IMR-90 (cell line): ENCODE data around the gene RHOB. TPM values are rescaled to one million over a fixed set of nuclear protein-coding genes. Genes with fewer than 3 reads are reported as not detected.

Experiments used
- ATAC-seq: fragments of 200-7000 bp; cut with Tn5 transposase; 2 replicates; pipeline ENCODE4 v1.9.1; 2020; ENCODE audit warnings: low read depth, mild to moderate bottlenecking, moderate library complexity
- BruUV-seq: library from RNA; stranded (reverse); fragments of 400-500 nt; replicated peaks from 2 replicates; lab custom pipeline; 2021; lab: Mats Ljungman, UMichigan
- CTCF ChIA-PET: fragments of 300-600 bp; formaldehyde crosslinking; extraction: SDS; loops from one replicate; lab custom pipeline; 2021; ENCODE audit warnings: antibody characterized with exemption; lab: Yijun Ruan, JAX
- POLR2A ChIA-PET: fragments of 300-600 bp; sonication (Branson Sonifier 250); formaldehyde crosslinking; loops from one replicate; lab custom pipeline; 2022; ENCODE audit warnings: antibody characterized with exemption; ENCODE audit not compliant: unreplicated experiment; lab: Charles Lee
- DNase-seq: peaks from one replicate; pipeline ENCODE4 v3.0.0; 2013
- H2AFZ ChIP-seq: replicated peaks from 2 replicates; pipeline ENCODE3; 2013; ENCODE audit warnings: low read length, mild to moderate bottlenecking; ENCODE audit not compliant: poor library complexity
- H2AK5ac ChIP-seq: 2 replicates; pipeline ENCODE4 v1.6.1; 2013; ENCODE audit warnings: low read depth, low read length, inconsistent platforms
- H2AK9ac ChIP-seq: replicated peaks from 2 replicates; pipeline ENCODE3; 2013; ENCODE audit warnings: mild to moderate bottlenecking, low read depth, low read length, moderate library complexity; ENCODE audit not compliant: poor library complexity
- H2BK120ac ChIP-seq: 2 replicates; pipeline ENCODE4 v1.6.1; 2013; ENCODE audit warnings: low read depth, low read length, inconsistent platforms
- H2BK15ac ChIP-seq: 3 replicates; pipeline ENCODE4 v1.6.1; 2013; ENCODE audit warnings: low read depth, low read length, inconsistent platforms
- H2BK20ac ChIP-seq: 2 replicates; pipeline ENCODE4 v1.6.1; 2013; ENCODE audit warnings: low read depth, mild to moderate bottlenecking, inconsistent platforms, low read length, moderate library complexity
- H2BK5ac ChIP-seq: 2 replicates; pipeline ENCODE4 v1.6.1; 2013; ENCODE audit warnings: mild to moderate bottlenecking, low read depth, low read length, inconsistent platforms; ENCODE audit not compliant: poor library complexity, severe bottlenecking
- H3K14ac ChIP-seq: replicated peaks from 2 replicates; pipeline ENCODE4 v1.6.1; 2013; ENCODE audit warnings: low read depth, low read length, inconsistent platforms
- H3K18ac ChIP-seq: 2 replicates; pipeline ENCODE4 v1.6.1; 2013; ENCODE audit warnings: low read depth, low read length, control low read depth
- H3K23ac ChIP-seq: 2 replicates; pipeline ENCODE4 v1.6.1; 2013; ENCODE audit warnings: low read depth, low read length, inconsistent platforms
- H3K27ac ChIP-seq: 2 replicates; pipeline ENCODE4 v1.5.1; 2013; ENCODE audit warnings: mild to moderate bottlenecking, control low read depth, low read length; ENCODE audit not compliant: insufficient read depth
- H3K27me3 ChIP-seq: 2 replicates; pipeline ENCODE4 v1.6.1; 2013; ENCODE audit warnings: low read length; ENCODE audit not compliant: control insufficient read depth, insufficient read depth
- H3K36me3 ChIP-seq: 2 replicates; pipeline ENCODE4 v1.6.1; 2013; ENCODE audit warnings: low read length, mixed read lengths; ENCODE audit not compliant: control insufficient read depth, insufficient read depth
- H3K4ac ChIP-seq: 2 replicates; pipeline ENCODE4 v1.6.1; 2013; ENCODE audit warnings: low read depth, low read length, inconsistent platforms
- H3K4me1 ChIP-seq: 2 replicates; pipeline ENCODE4 v1.6.1; 2013; ENCODE audit warnings: low read length, mixed read lengths; ENCODE audit not compliant: control insufficient read depth, insufficient read depth
- H3K4me2 ChIP-seq: 2 replicates; pipeline ENCODE4 v1.6.1; 2013; ENCODE audit warnings: low read depth, mild to moderate bottlenecking, control low read depth, low read length, moderate library complexity
- H3K4me3 ChIP-seq: 2 replicates; pipeline ENCODE4 v1.5.1; 2013; ENCODE audit warnings: low read depth, mild to moderate bottlenecking, control low read depth, low read length, moderate library complexity; ENCODE audit not compliant: insufficient read depth
- H3K56ac ChIP-seq: 2 replicates; pipeline ENCODE4 v1.6.1; 2013; ENCODE audit warnings: low read length, inconsistent platforms; ENCODE audit not compliant: insufficient read depth; ENCODE audit errors: extremely low read depth
- H3K79me1 ChIP-seq, 2 experiments: 2 replicates each; pipeline ENCODE4 v1.6.1; 2013; ENCODE audit warnings: low read length in 2 of 2, inconsistent platforms in 1 of 2, low read depth in 1 of 2
- H3K9ac ChIP-seq: 2 replicates; pipeline ENCODE4 v1.6.1; 2013; ENCODE audit warnings: low read depth, low read length, control low read depth
- H3K9me1 ChIP-seq: 2 replicates; pipeline ENCODE4 v1.6.1; 2013; ENCODE audit warnings: low read length, inconsistent platforms; ENCODE audit not compliant: insufficient read depth
- H3K9me3 ChIP-seq: 2 replicates; pipeline ENCODE4 v1.6.1; 2013; ENCODE audit warnings: low read length; ENCODE audit not compliant: control insufficient read depth, insufficient read depth
- H4K20me1 ChIP-seq: 2 replicates; pipeline ENCODE4 v1.6.1; 2013; ENCODE audit warnings: low read length, inconsistent platforms; ENCODE audit not compliant: insufficient read depth
- H4K5ac ChIP-seq: 2 replicates; pipeline ENCODE4 v1.6.1; 2013; ENCODE audit warnings: mild to moderate bottlenecking, low read depth, low read length, control low read depth
- H4K8ac ChIP-seq, 2 experiments: 2 replicates each; pipeline ENCODE4 v1.6.1; 2013; ENCODE audit warnings: low read depth in 2 of 2, low read length in 2 of 2, control low read depth in 1 of 2, inconsistent platforms in 1 of 2
- H4K91ac ChIP-seq: 2 replicates; pipeline ENCODE4 v1.6.1; 2013; ENCODE audit warnings: low read depth, low read length, inconsistent platforms; ENCODE audit not compliant: insufficient read depth
- BHLHE40 ChIP-seq: fragments of 150-350 bp; IDR thresholded peaks from 2 replicates; pipeline ENCODE4 v1.6.1; 2016; ENCODE audit warnings: mild to moderate bottlenecking, low read depth, low read length
- CEBPB ChIP-seq: IDR thresholded peaks from 2 replicates; pipeline ENCODE4 v1.6.1; 2012; ENCODE audit warnings: low read depth, low read length, improper control_type of control experiment
- FOS ChIP-seq: fragments of 150-350 bp; IDR thresholded peaks from 2 replicates; pipeline ENCODE4 v1.6.1; 2016; ENCODE audit warnings: low read depth, low read length
- MXI1 ChIP-seq: IDR thresholded peaks from 2 replicates; pipeline ENCODE4 v1.6.1; 2012; ENCODE audit warnings: low read depth, mild to moderate bottlenecking, low read length, moderate library complexity, borderline replicate concordance
- NFE2L2 ChIP-seq: fragments of 150-350 bp; IDR thresholded peaks from 2 replicates; pipeline ENCODE4 v1.6.1; 2016; ENCODE audit warnings: low read depth, mild to moderate bottlenecking, low read length
- RAD21 ChIP-seq: IDR thresholded peaks from 2 replicates; pipeline ENCODE4 v1.6.1; 2012; ENCODE audit warnings: low read length, improper control_type of control experiment
- RCOR1 ChIP-seq: IDR thresholded peaks from 2 replicates; pipeline ENCODE4 v1.6.1; 2012; ENCODE audit warnings: mild to moderate bottlenecking, low read length, improper control_type of control experiment; ENCODE audit not compliant: insufficient replicate concordance
- RFX5 ChIP-seq: IDR thresholded peaks from 2 replicates; pipeline ENCODE4 v1.8.0; 2012; ENCODE audit warnings: low read depth, mild to moderate bottlenecking, low read length, moderate library complexity
- SMC3 ChIP-seq: fragments of 150-350 bp; IDR thresholded peaks from 2 replicates; pipeline ENCODE4 v1.6.1; 2016; ENCODE audit warnings: low read depth, mild to moderate bottlenecking, antibody characterized with exemption, low read length, moderate library complexity
- WGBS, 2 experiments: methylation state at CpG; one replicate each; pipeline versions ENCODE4 v1.1.5 to v1.1.7; 2013; ENCODE audit warnings: missing lambda C conversion rate in 2 of 2; ENCODE audit not compliant: insufficient read length in 1 of 2; ENCODE audit errors: extremely low coverage in 2 of 2; 5-methylcytosine and 5-hydroxymethylcytosine counted together
- dilution Hi-C: fragments of 300-500 bp; cut with HindIII; formaldehyde crosslinking; loops from one replicate; pipeline ENCODE4 v1.14.3; 2018; ENCODE audit warnings: low sequenced_read_pairs; ENCODE audit not compliant: unreplicated experiment
- in situ Hi-C: fragments of 300-500 bp; cut with MboI; formaldehyde crosslinking; loops from 3 replicates; pipeline ENCODE4 v1.14.3; 2019; ENCODE audit warnings: low sequenced_read_pairs, inconsistent platforms, mixed read lengths
- intact Hi-C: fragments of 100-400 bp; cut with micrococcal nuclease; formaldehyde crosslinking; loops from 2 replicates; pipeline ENCODE4 v1.10.0; 2022
- polyA plus RNA-seq, 3 experiments: library from polyadenylated mRNA; depleted of rRNA; stranded (reverse); fragments of >200 nt; gene quantifications; 2 replicates each; pipeline ENCODE4 v1.2.3, GENCODE V29; 2012; ENCODE audit warnings: low replicate concordance in 1 of 3
- total RNA-seq: library from RNA; depleted of rRNA; stranded (reverse); fragments of >200 nt; gene quantifications from 2 replicates; pipeline ENCODE4 v1.2.3, GENCODE V29; 2012
- TF ChIP-seq, protein P1 (sequence below): conservative IDR thresholded peaks from 2 replicates; pipeline ENCODE4 v1.5.1; 2012; ENCODE audit warnings: mild to moderate bottlenecking, low read depth, low read length, improper control_type of control experiment
- TF ChIP-seq, protein P2 (sequence below): fragments of 150-350 bp; IDR thresholded peaks from 2 replicates; pipeline ENCODE4 v1.6.1; 2017; ENCODE audit warnings: mild to moderate bottlenecking, antibody characterized with exemption, low read length, low read depth
- TF ChIP-seq, protein P3 (sequence below): fragments of 150-350 bp; IDR thresholded peaks from 2 replicates; pipeline ENCODE4 v1.6.1; 2016; ENCODE audit warnings: low read depth, mild to moderate bottlenecking, low read length, moderate library complexity, borderline replicate concordance

Gene RHOB
- total and polyA plus RNA-seq, 2 of the 4 experiments (the other 2 are of a cell fraction), result 112 to 149 TPM

DNA sequence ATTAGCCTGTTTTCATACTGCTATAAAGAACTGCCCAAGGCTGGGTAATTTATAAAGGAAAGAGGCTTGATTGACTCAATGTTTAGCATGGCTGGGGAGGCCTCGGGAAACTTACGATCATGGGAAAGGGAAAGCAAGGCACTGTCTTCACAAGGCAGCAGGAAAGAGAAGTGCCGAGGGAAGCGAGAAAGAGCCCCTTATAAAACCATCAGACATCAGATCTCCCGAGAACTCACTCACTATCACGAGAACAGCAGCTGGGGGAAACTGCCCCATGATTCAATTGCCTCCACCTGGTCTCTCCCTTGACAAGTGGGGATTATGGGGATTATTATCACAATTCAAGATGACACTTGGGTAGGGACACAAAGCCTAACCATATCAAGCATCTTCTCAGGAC, 23.3 kb downstream of the RHOB start:
- intact Hi-C loops, result no loop called here
- H2AK9ac ChIP-seq, result no peak overlapping the region
- no peak overlapping the region for H4K8ac ChIP-seq
- no peak overlapping the region for H3K9ac ChIP-seq
- ATAC-seq (no peak), DNase-seq (no peak)
- 100% methylated on average over 1 of the region's 6 CpGs; no CpG with 5 or more reads in 1 of the 2 experiments for WGBS, 2 experiments
- H3K14ac ChIP-seq, result no peak overlapping the region
- no peak overlapping the region for H2BK15ac ChIP-seq
- H3K36me3 ChIP-seq, result no peaks in the 10 kb centered on the region
- no peak overlapping the region for H3K4me2 ChIP-seq
- BruUV-seq, result no TSS peak
- dilution Hi-C loops, result no loop called here
- no peak overlapping the region for H4K91ac ChIP-seq
- peaks cover 6% of the 10 kb centered on the region for H3K4me1 ChIP-seq
- H2AK5ac ChIP-seq, result no peak overlapping the region
- no peak overlapping the region for H2BK20ac ChIP-seq
- CTCF ChIA-PET, result no interaction called here
- no peak overlapping the region for H3K56ac ChIP-seq
- H4K20me1 ChIP-seq, result no peaks in the 10 kb centered on the region
- no peak overlapping the region for H3K4ac ChIP-seq
- no peak overlapping the region for H2BK5ac ChIP-seq
- H3K79me1 ChIP-seq, result no peaks in the 10 kb centered on the region
- in situ Hi-C loops, result no loop called here
- no peak overlapping the region for H3K27ac ChIP-seq
- peaks cover 4% of the 10 kb centered on the region; the same call in 1 of the 2 replicates for H3K9me1 ChIP-seq
- H3K4me3 ChIP-seq, result no peak overlapping the region
- no peak overlapping the region for H3K18ac ChIP-seq
- no peak overlapping the region for H2AFZ ChIP-seq
- no peaks in the 10 kb centered on the region for H3K9me3 ChIP-seq
- H3K27me3 ChIP-seq, result peaks cover 17% of the 10 kb centered on the region
- H2BK120ac ChIP-seq, result no peak overlapping the region
- no peak for TF ChIP-seq FOS
- TF ChIP-seq RCOR1, result no peak
- no peak for TF ChIP-seq MXI1
- no peak for TF ChIP-seq RAD21
- TF ChIP-seq, protein P1, sequence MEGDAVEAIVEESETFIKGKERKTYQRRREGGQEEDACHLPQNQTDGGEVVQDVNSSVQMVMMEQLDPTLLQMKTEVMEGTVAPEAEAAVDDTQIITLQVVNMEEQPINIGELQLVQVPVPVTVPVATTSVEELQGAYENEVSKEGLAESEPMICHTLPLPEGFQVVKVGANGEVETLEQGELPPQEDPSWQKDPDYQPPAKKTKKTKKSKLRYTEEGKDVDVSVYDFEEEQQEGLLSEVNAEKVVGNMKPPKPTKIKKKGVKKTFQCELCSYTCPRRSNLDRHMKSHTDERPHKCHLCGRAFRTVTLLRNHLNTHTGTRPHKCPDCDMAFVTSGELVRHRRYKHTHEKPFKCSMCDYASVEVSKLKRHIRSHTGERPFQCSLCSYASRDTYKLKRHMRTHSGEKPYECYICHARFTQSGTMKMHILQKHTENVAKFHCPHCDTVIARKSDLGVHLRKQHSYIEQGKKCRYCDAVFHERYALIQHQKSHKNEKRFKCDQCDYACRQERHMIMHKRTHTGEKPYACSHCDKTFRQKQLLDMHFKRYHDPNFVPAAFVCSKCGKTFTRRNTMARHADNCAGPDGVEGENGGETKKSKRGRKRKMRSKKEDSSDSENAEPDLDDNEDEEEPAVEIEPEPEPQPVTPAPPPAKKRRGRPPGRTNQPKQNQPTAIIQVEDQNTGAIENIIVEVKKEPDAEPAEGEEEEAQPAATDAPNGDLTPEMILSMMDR, result no peak
- TF ChIP-seq NFE2L2, result no peak
- TF ChIP-seq, protein P2, sequence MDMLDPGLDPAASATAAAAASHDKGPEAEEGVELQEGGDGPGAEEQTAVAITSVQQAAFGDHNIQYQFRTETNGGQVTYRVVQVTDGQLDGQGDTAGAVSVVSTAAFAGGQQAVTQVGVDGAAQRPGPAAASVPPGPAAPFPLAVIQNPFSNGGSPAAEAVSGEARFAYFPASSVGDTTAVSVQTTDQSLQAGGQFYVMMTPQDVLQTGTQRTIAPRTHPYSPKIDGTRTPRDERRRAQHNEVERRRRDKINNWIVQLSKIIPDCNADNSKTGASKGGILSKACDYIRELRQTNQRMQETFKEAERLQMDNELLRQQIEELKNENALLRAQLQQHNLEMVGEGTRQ, result no peak
- no peak for TF ChIP-seq SMC3
- TF ChIP-seq, protein P3, sequence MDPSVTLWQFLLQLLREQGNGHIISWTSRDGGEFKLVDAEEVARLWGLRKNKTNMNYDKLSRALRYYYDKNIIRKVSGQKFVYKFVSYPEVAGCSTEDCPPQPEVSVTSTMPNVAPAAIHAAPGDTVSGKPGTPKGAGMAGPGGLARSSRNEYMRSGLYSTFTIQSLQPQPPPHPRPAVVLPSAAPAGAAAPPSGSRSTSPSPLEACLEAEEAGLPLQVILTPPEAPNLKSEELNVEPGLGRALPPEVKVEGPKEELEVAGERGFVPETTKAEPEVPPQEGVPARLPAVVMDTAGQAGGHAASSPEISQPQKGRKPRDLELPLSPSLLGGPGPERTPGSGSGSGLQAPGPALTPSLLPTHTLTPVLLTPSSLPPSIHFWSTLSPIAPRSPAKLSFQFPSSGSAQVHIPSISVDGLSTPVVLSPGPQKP, result no peak
- no peak for TF ChIP-seq CEBPB
- no peak for TF ChIP-seq RFX5
- no peak for TF ChIP-seq BHLHE40
- H4K5ac ChIP-seq, result no peak overlapping the region
- no peak overlapping the region for H3K23ac ChIP-seq
- POLR2A ChIA-PET, result no interaction called here
